Activated CD4-positive, alpha-beta T cell treated with anti-CD3 and anti-CD28 coated beads for 48 hours (primary cell): ENCODE data around the gene SP9.

ENCODE experiments used
- DNase-seq: peaks from one replicate; pipeline ENCODE4 v3.0.0-alpha.2; 2020

The SP9 gene

GRCh38 chr2:174333372-174334277 lies 1.1 kb upstream of the SP9 start:
- DNase-seq: peak; percentile 38

GRCh38 chr2:174334278-174334715 lies 457 bp upstream of the SP9 start:
- no peak for DNase-seq

- DNase-seq: peak; percentile 21
These were observed 667 bp downstream of the SP9 start for GRCh38 chr2:174335254-174335987.

GRCh38 chr2:174335988-174336500 lies 1.3 kb downstream of the SP9 start:
- peak; percentile 51 for DNase-seq

- peak; percentile 58 for DNase-seq
These were observed 2.0 kb downstream of the SP9 start for GRCh38 chr2:174336501-174337336.

- peak; percentile 44 for DNase-seq
These were observed 2.8 kb downstream of the SP9 start for GRCh38 chr2:174337337-174338146.

GRCh38 chr2:174338147-174338605 lies 3.4 kb downstream of the SP9 start:
- no peak for DNase-seq

- no peak for DNase-seq
These were observed 4.2 kb downstream of the SP9 start for GRCh38 chr2:174338671-174339560.

GRCh38 chr2:174339561-174340399 lies 5.0 kb downstream of the SP9 start:
- peak; percentile 18 for DNase-seq

- no peak for DNase-seq
These were observed 5.9 kb downstream of the SP9 start for GRCh38 chr2:174340400-174341292.

GRCh38 chr2:174341293-174341994 lies 6.7 kb downstream of the SP9 start:
- peak; percentile 92 for DNase-seq

- DNase-seq: no peak
These were observed 7.4 kb downstream of the SP9 start for GRCh38 chr2:174341995-174342685.

GRCh38 chr2:174342686-174343342 lies 8.1 kb downstream of the SP9 start:
- DNase-seq: peak; percentile 54

- no peak for DNase-seq
These were observed 8.5 kb downstream of the SP9 start for GRCh38 chr2:174343343-174343622.

GRCh38 chr2:174343623-174344455 lies 9.1 kb downstream of the SP9 start:
- no peak for DNase-seq
